K562 (cell line): ENCODE results near the gene VDAC2. TPM values are rescaled to one million over a fixed set of nuclear protein-coding genes. Genes with fewer than 3 reads are reported as not detected.

Source experiments
- ATAC-seq: fragments of 200-7000 bp; cut with Tn5 transposase; 3 replicates; pipeline ENCODE4 v1.9.1; 2020; ENCODE audit warnings: moderate library complexity
- BruUV-seq: library from RNA; stranded (reverse); fragments of 400-500 nt; replicated peaks from 2 replicates; lab custom pipeline; 2021; lab: Mats Ljungman, UMichigan
- CTCF ChIA-PET: fragments of 300-600 bp; formaldehyde crosslinking; extraction: SDS; loops from one replicate; lab custom pipeline; 2021; ENCODE audit warnings: low intra/inter-chr PET ratio; lab: Yijun Ruan, JAX
- POLR2A ChIA-PET: fragments of 300-600, 350-650 bp; sonication (Branson Sonifier 250); formaldehyde crosslinking; extraction: SDS; loops from one replicate; lab custom pipeline; 2021; ENCODE audit warnings: antibody characterized with exemption, inconsistent platforms; lab: Yijun Ruan, JAX
- DNase-seq, 4 experiments: peaks; one replicate each; pipeline versions ENCODE4 v3.0.0 to v3.0.0-alpha.2; 2011 to 2018; ENCODE audit warnings: low spot score in 3 of 4, mixed read lengths in 3 of 4; ENCODE audit errors: extremely low read depth in 1 of 4
- FAIRE-seq: peaks from 2 replicates; lab custom pipeline; 2011; peaks lifted over from hg19 to GRCh38; lab: Jason Lieb, UNC
- H2AFZ ChIP-seq: 2 replicates; pipeline ENCODE4 v1.6.0; 2011; ENCODE audit warnings: low read depth, low read length, control low read depth, inconsistent platforms
- H3K27ac ChIP-seq: fragments of 200-600 bp; 3 replicates; pipeline ENCODE4 v1.8.0; 2011; ENCODE audit warnings: low read depth, mild to moderate bottlenecking, control low read depth, inconsistent platforms, low read length, moderate library complexity, mixed read lengths; ENCODE audit errors: extremely low read depth
- H3K27me3 ChIP-seq, 2 experiments: fragments of 300-600 bp in 1 of 2; 2 replicates in 1 of 2; 3 replicates in 1 of 2; pipeline versions ENCODE4 v1.6.0 to v1.8.0; 2011; ENCODE audit warnings: inconsistent platforms in 2 of 2, low read length in 2 of 2, mild to moderate bottlenecking in 1 of 2, mixed read lengths in 1 of 2, moderate library complexity in 1 of 2; ENCODE audit not compliant: control insufficient read depth in 2 of 2, insufficient read depth in 2 of 2
- H3K36me3 ChIP-seq: fragments of 300-600 bp; 3 replicates; pipeline ENCODE4 v1.8.0; 2011; ENCODE audit warnings: mild to moderate bottlenecking, low read length, inconsistent platforms; ENCODE audit not compliant: control insufficient read depth, insufficient read depth
- H3K4me1 ChIP-seq, 2 experiments: fragments of 200-600 bp in 1 of 2; replicated peaks in 1 of 2; 2 replicates in 1 of 2; 3 replicates in 1 of 2; pipeline versions ENCODE4 v1.5.1 to v1.8.0; 2011; ENCODE audit warnings: inconsistent platforms in 2 of 2, low read length in 2 of 2, mild to moderate bottlenecking in 1 of 2, mixed read lengths in 1 of 2, moderate library complexity in 1 of 2; ENCODE audit not compliant: control insufficient read depth in 2 of 2, insufficient read depth in 2 of 2
- H3K4me2 ChIP-seq: 2 replicates; pipeline ENCODE4 v1.6.1; 2011; ENCODE audit warnings: low read length, control low read depth, inconsistent platforms, mixed read lengths; ENCODE audit not compliant: insufficient read depth
- H3K4me3 ChIP-seq: fragments of 200-600 bp; sonication (generic), shearing (Covaris generic); 2 replicates; pipeline ENCODE4 v1.5.1; 2016; ENCODE audit warnings: control low read depth, inconsistent platforms
- H3K79me2 ChIP-seq: fragments of 200-600 bp; 3 replicates; pipeline ENCODE4 v1.8.0; 2011; ENCODE audit warnings: low read length, inconsistent platforms; ENCODE audit not compliant: control insufficient read depth, insufficient read depth
- H3K9ac ChIP-seq, 2 experiments: 2 replicates each; pipeline versions ENCODE4 v1.6.0 to v1.6.1; 2011; ENCODE audit warnings: low read depth in 2 of 2, low read length in 2 of 2, control low read depth in 1 of 2, inconsistent platforms in 1 of 2, mild to moderate bottlenecking in 1 of 2, mixed read lengths in 1 of 2; ENCODE audit not compliant: insufficient read depth in 1 of 2
- H3K9me1 ChIP-seq: one replicate; pipeline ENCODE4 v1.6.0; 2011; ENCODE audit warnings: inconsistent platforms, mild to moderate bottlenecking, low read length, moderate library complexity; ENCODE audit not compliant: control insufficient read depth, insufficient read depth
- H3K9me3 ChIP-seq: replicated peaks from 2 replicates; pipeline ENCODE4 v1.5.1; 2011; ENCODE audit warnings: low read depth, low read length, inconsistent platforms; ENCODE audit not compliant: control insufficient read depth, insufficient read depth
- H4K20me1 ChIP-seq: replicated peaks from 2 replicates; pipeline ENCODE4 v1.6.1; 2011; ENCODE audit warnings: low read length, inconsistent platforms, mixed read lengths; ENCODE audit not compliant: control insufficient read depth, insufficient read depth
- DDX20 ChIP-seq: fragments of 450-650 bp; IDR thresholded peaks from 2 replicates; pipeline ENCODE4 v1.6.1; 2016; ENCODE audit warnings: missing genetic modification characterization, low read depth, mild to moderate bottlenecking, missing compliant biosample characterization, moderate library complexity
- GABPA ChIP-seq: fragments of 200-800 bp; sonication (Bioruptor generic); conservative IDR thresholded peaks from 2 replicates; pipeline ENCODE4 v1.6.1; 2016; ENCODE audit warnings: low read depth, missing genetic modification characterization, missing compliant biosample characterization
- HMBOX1 ChIP-seq: sonication (generic); IDR thresholded peaks from 2 replicates; pipeline ENCODE4 v1.6.1; 2016
- SIX5 ChIP-seq, 2 experiments: IDR thresholded peaks; 2 replicates each; pipeline ENCODE4 v1.6.1; 2011; ENCODE audit warnings: low read length in 2 of 2, borderline replicate concordance in 1 of 2, low read depth in 1 of 2, mild to moderate bottlenecking in 1 of 2, moderate library complexity in 1 of 2; ENCODE audit not compliant: insufficient read depth in 1 of 2
- SOX6 ChIP-seq: fragments of 450-650 bp; IDR thresholded peaks from 2 replicates; pipeline ENCODE4 v1.6.1; 2014; ENCODE audit warnings: mild to moderate bottlenecking
- ZNF764 ChIP-seq: fragments of 250-450 bp; sonication (Bioruptor Pico); IDR thresholded peaks from 2 replicates; pipeline ENCODE4 v1.4.0; 2020; ENCODE audit warnings: low read depth, mild to moderate bottlenecking, moderate library complexity
- WGBS: fragments of 100-300 bp; shearing (Covaris generic); methylation state at CpG from one replicate; pipeline ENCODE4 v1.1.6; 2016; ENCODE audit warnings: low coverage, mixed read lengths; ENCODE audit not compliant: insufficient coverage; ENCODE audit errors: missing lambda C conversion rate; 5-methylcytosine and 5-hydroxymethylcytosine counted together
- in situ Hi-C: fragments of 300-500 bp; cut with MboI; formaldehyde crosslinking; loops from 4 replicates; pipeline ENCODE4 v1.15.0; 2018; ENCODE audit warnings: inconsistent platforms, mixed read lengths
- intact Hi-C: fragments of 100-400 bp; cut with micrococcal nuclease; formaldehyde crosslinking; loops from 2 replicates; pipeline ENCODE4 v1.14.2; 2022
- polyA plus RNA-seq, 8 experiments: library from polyadenylated mRNA; depleted of rRNA in 4 of 8; stranded (reverse) in 5 of 8; unstranded in 3 of 8; fragments of >200 nt; fragmentation: Nextera tagmentation in 2 of 8; fragmentation: Illumina TruSeq in 1 of 8; extraction: Ambion mirVana in 2 of 8; extraction: Trizol in 1 of 8; gene quantifications; 2 replicates each; pipeline versions ENCODE4 v1.2.1 to v1.2.3, GENCODE V29; 2011 to 2014; ENCODE audit warnings: inconsistent platforms in 1 of 8, missing spikeins in 1 of 8
- total RNA-seq, 7 experiments: library from RNA; depleted of rRNA in 6 of 7; stranded (reverse); fragments of >200 nt in 6 of 7; fragmentation: Illumina TruSeq in 2 of 7; extraction: Trizol in 2 of 7; gene quantifications; 2 replicates each; pipeline versions ENCODE4 v1.2.1 to v1.2.3, GENCODE V29; 2011 to 2021; ENCODE audit warnings: low replicate concordance in 1 of 7
- TF ChIP-seq, protein P1 (sequence below), 2 experiments: fragments of 250-450 bp in 1 of 2; fragments of 450-650 bp in 1 of 2; sonication (Bioruptor Pico) in 1 of 2; IDR thresholded peaks; 2 replicates each; pipeline versions ENCODE4 v1.6.1 to v1.8.0; 2016 to 2021; ENCODE audit warnings: mild to moderate bottlenecking in 2 of 2, moderate library complexity in 2 of 2, missing compliant biosample characterization in 1 of 2, missing genetic modification characterization in 1 of 2

VDAC2 gene
- total and polyA plus RNA-seq, 9 of the 15 experiments (the other 6 are each of a cell fraction or from before 2014, with no cell fraction given): 139 to 450 (median 250) TPM

DNA sequence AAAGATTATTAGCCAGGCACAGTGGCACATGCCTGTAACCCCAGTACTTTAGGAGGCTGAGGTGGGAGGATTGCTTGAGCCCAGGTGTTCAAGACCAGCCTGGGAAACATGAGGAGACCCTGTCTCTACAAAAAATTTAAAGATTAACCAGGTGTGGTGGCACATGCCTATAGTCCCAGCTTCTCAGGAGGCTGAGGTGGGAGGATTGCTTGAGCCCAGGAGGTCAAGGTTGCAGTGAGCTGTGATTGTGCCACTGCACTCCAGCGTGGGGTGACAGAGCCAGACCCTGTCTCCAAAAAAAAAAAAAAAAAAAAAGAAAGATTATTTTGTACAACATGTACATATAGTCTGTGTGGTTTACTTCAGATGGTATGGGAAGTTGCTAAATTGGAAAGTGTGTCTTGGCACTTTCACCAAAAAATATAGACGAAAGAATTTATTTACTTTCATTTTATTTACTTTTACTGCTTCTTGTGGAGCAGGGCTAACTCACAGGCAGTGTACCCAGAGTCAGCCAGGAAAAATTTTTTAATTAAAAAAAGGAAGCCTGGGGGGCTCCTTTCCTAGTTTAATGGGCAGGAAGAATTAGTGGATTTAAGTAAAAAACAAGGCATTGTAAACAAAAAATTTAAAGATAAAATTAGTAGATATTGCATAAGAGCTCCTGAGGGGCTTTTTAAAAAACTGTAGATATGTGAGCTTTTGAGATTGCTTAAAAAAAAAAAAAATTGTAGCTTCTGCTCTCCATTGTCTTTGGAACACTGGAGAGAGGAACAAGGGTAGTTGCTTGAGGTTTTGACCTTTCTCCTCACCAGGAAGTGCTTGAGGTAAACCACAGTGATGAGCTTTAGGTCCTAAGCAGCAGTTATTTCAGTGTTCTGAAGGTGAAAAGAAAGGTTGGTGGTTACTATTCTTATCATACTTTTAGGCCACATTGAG is 44.6 kb upstream of the VDAC2 start (continued):
- TF ChIP-seq DDX20: no peak
- no peak for TF ChIP-seq SIX5 (IDR thresholded peaks at IDR 0.05; ENCODE audit: borderline replicate concordance in 1 of 2, insufficient read depth in 1 of 2, low read depth in 1 of 2, low read length in 2 of 2)
- TF ChIP-seq GABPA: peak; percentile 39
- TF ChIP-seq SOX6: peak; percentile 50; the same call in 1 of the 2 replicates
- TF ChIP-seq, protein P1, sequence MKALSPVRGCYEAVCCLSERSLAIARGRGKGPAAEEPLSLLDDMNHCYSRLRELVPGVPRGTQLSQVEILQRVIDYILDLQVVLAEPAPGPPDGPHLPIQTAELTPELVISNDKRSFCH (CRISPR knock-in tag; IDR thresholded peaks at IDR 0.05): no peak
- TF ChIP-seq, protein P1 (tag; IDR thresholded peaks at IDR 0.05): no peak

- DNase-seq (no peak), FAIRE-seq (peak; percentile 11), ATAC-seq (no peak)
- no peaks in the 10 kb centered on the region; a peak in 1 of 5 replicates for H3K4me1 ChIP-seq
- H3K27me3 ChIP-seq: no peaks in the 10 kb centered on the region
- CTCF ChIA-PET: no interaction called here
- H4K20me1 ChIP-seq: no peaks in the 10 kb centered on the region
- H3K4me3 ChIP-seq: no peak overlapping the region
- H3K27ac ChIP-seq: peak overlapping the region; percentile 16; the same call in 1 of the 3 replicates
- no TSS peak for BruUV-seq
- 52% methylated on average over 1 of the region's 1 CpG for WGBS
- no peaks in the 10 kb centered on the region for H3K9me3 ChIP-seq
- H2AFZ ChIP-seq: no peak overlapping the region
- H3K9ac ChIP-seq: no peak overlapping the region
- H3K9me1 ChIP-seq: no peaks in the 10 kb centered on the region
- H3K79me2 ChIP-seq: no peaks in the 10 kb centered on the region
- POLR2A ChIA-PET: interaction anchor here (0.7 to 1.1 kb wide), 2 partner anchors 24 to 56 kb away, joined by 3 to 4 read pairs; no protein-coding TSS in a partner anchor
- peaks cover 3% of the 10 kb centered on the region; the same call in 2 of the 3 replicates for H3K36me3 ChIP-seq
- TF ChIP-seq ZNF764 (CRISPR knock-in tag) (no peak), HMBOX1 (0 out of 2 replicates have a peak, but pooled peaks have one; percentile 30), SOX6 (0 out of 2 replicates have a peak, but pooled peaks have one; percentile 6)
- in situ Hi-C loops: no loop called here
- no peak overlapping the region for H3K4me2 ChIP-seq
- intact Hi-C loops: no loop called here
Observed at GRCh38 chr10:75166623-75166972, 44.0 kb upstream of the VDAC2 start.
